A549 treated with Hydrocortisone at 1 μM for 4 hours (cell line): Measurements from ENCODE around the gene DSPP. TPM values are rescaled to one million over a fixed set of nuclear protein-coding genes. Genes with fewer than 3 reads are reported as not detected.

Experiments
- total RNA-seq: library from RNA; stranded (reverse); fragments of 200-300 nt; extraction: Qiagen RNA extraction; gene quantifications from 5 replicates; pipeline ENCODE4 v1.2.3, GENCODE V29; 2022

Gene DSPP
- not detected in 5 replicates for total RNA-seq

GRCh38 chr4:87608229-87608628 is at the start of gene DSPP:
Gene DSPP, plus strand, starts transcription at chr4:87608529. Its CDS starts 2,380 bp downstream, at chr4:87610909.

GRCh38 chr4:87649980-87650379 is 41.7 kb downstream of the DSPP start, which contains the start of gene DMP1:
Gene DMP1, plus strand, starts transcription at chr4:87650280. Its CDS starts 6,213 bp downstream, at chr4:87656493.

Other genes starting within 250 kb of the DSPP start
- 46.8 to 60.9 TPM (median 53.0 TPM) in 5 replicates for gene HSD17B11, start 217.3 kb upstream of the DSPP start, total RNA-seq
- 24.2 to 32.6 TPM (median 25.5 TPM) in 5 replicates for gene NUDT9, start 186.0 kb upstream of the DSPP start, total RNA-seq
- gene SPARCL1, start 79.2 kb upstream of the DSPP start, total RNA-seq, result not detected in 5 replicates
- not detected in 5 replicates for gene DMP1, start 41.8 kb downstream of the DSPP start, total RNA-seq
- gene IBSP, start 191.0 kb downstream of the DSPP start, total RNA-seq, result not detected in 5 replicates
- not detected in 5 replicates for gene MEPE, start 224.4 kb downstream of the DSPP start, total RNA-seq